GM12891 (cell line): Measurements from ENCODE around the gene MARCHF9.

Experiments
- PAX5 ChIP-seq: IDR thresholded peaks from 2 replicates; pipeline ENCODE4 v1.6.1; 2011; ENCODE audit warnings: low read length, moderate library complexity, mild to moderate bottlenecking; ENCODE audit not compliant: insufficient read depth, severe bottlenecking
- POLR2A ChIP-seq: IDR thresholded peaks from 2 replicates; pipeline ENCODE4 v1.6.1; 2011; ENCODE audit warnings: low read depth, low read length, control low read depth
- POLR2AphosphoS5 ChIP-seq: IDR thresholded peaks from 2 replicates; pipeline ENCODE4 v1.6.1; 2011; ENCODE audit warnings: low read depth, low read length, control low read depth
- POU2F2 ChIP-seq: IDR thresholded peaks from 2 replicates; pipeline ENCODE4 v1.6.1; 2011; ENCODE audit warnings: low read depth, mild to moderate bottlenecking, control low read depth, low read length, moderate library complexity
- SPI1 ChIP-seq: IDR thresholded peaks from 2 replicates; pipeline ENCODE4 v1.6.1; 2011; ENCODE audit warnings: low read depth, low read length, control low read depth
- TAF1 ChIP-seq: IDR thresholded peaks from 2 replicates; pipeline ENCODE4 v1.6.1; 2011; ENCODE audit warnings: low read depth, low read length, control low read depth

DNA sequence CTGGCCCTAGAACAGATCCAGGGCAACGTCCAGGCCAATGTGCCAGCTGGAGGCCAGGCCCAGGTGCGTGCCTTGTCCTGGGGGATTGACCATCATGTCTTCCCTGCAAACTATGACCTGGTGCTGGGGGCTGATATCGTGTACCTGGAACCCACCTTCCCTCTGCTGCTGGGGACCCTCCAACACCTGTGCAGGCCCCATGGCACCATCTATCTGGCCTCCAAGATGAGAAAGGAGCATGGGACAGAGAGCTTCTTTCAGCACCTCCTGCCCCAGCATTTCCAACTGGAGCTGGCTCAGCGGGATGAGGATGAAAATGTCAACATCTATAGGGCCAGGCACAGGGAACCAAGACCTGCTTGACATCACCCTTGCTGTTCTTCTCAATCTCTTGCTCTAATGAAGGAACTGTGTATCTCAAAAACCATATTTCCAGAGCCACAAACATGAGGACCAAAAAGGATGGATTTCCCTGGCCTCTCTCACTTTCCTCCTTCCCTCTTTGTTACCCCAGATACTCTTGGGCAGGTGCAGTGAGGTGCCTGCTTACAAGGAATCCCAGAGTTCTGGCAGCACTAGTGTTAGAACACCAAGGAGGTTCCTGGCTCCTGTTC lies 25.5 kb downstream of the MARCHF9 start:
- TF ChIP-seq POLR2AphosphoS5, result no peak
- no peak for TF ChIP-seq TAF1
- no peak for TF ChIP-seq POLR2A
- TF ChIP-seq PAX5, result no peak
- TF ChIP-seq POU2F2, result no peak
- no peak for TF ChIP-seq SPI1
